ENCODE measurements around the gene CRACR2A. TPM values are rescaled to one million over a fixed set of nuclear protein-coding genes. Genes with fewer than 3 reads are reported as not detected.

The CRACR2A gene, protein sequence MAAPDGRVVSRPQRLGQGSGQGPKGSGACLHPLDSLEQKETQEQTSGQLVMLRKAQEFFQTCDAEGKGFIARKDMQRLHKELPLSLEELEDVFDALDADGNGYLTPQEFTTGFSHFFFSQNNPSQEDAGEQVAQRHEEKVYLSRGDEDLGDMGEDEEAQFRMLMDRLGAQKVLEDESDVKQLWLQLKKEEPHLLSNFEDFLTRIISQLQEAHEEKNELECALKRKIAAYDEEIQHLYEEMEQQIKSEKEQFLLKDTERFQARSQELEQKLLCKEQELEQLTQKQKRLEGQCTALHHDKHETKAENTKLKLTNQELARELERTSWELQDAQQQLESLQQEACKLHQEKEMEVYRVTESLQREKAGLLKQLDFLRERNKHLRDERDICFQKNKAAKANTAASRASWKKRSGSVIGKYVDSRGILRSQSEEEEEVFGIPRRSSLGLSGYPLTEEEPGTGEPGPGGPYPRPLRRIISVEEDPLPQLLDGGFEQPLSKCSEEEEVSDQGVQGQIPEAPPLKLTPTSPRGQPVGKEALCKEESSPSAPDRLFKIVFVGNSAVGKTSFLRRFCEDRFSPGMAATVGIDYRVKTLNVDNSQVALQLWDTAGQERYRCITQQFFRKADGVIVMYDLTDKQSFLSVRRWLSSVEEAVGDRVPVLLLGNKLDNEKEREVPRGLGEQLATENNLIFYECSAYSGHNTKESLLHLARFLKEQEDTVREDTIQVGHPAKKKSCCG
- total RNA-seq = 10 to 100 TPM; 50.3 to 54.8 TPM

DNA sequence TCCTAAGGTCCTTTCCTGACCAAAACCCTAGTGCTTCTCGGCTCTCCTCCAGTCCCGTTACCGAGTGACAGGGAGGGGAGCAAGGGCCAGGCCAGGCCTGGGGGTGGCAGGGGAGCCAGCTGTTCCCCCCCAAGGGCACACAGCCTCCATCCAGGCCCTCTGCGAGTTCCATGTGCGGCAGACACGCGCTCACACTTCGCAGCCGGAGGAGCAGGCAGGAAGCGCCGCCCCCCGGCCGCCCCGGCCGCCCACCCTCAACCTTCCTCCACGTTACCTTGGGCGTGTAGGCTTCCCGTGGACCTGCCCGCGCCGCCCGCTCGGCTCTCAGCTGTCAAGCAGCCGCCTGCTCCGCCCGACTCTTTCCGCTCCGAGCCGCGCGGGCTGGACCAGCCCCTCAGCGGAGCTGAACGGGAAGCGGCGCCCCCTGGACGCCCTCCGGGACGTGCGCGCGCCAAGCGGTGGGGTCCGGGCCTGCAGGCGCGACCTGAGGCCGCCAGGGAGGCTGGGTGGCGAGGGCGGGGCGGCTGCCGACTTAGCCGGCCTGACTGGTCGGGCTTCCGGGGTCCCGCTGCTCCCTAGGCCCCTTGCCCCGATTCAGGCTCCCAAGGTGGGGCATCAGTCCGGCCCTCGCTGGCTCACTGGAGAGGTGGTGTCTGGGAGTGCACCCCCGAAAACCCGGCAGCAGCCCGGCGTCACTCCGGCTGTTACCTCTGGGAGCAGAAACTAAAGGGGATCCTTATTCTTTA lies at the start of gene CRACR2A:
Gene CRACR2A, minus strand, starts transcription at position 369 of the 746 bp plus-strand sequence. CDS start 56,110 bp downstream, outside the sequence.
- peak; percentile 66 for TF ChIP-seq CTCF (IDR thresholded peaks at IDR 0.05)
- peak within 1 kb of the TSS; percentile 63 for H3K4me3 ChIP-seq
- intact Hi-C loops (cut with DNase I) = no loop called here
- peak within 1 kb of the TSS; percentile 73 to 83 for H3K9ac ChIP-seq (ENCODE audit: low read depth in 2 of 2, low read length in 2 of 2)
- no peaks in the 10 kb centered on the region for H3K36me3 ChIP-seq
- no peaks in the 10 kb centered on the region for H3K27me3 ChIP-seq
- no peaks in the 10 kb centered on the region for H3K9me3 ChIP-seq
- DNase-seq = peak; percentile 79
- peaks cover 8% of the 10 kb centered on the region for H3K4me1 ChIP-seq
- H3K27ac ChIP-seq = peak within 1 kb of the TSS; percentile 77

- no peak for DNase-seq
- intact Hi-C loops (cut with DNase I) = no loop called here
- Histone ChIP-seq H3K27me3 (no peaks in the 10 kb centered on the region), H3K4me1 (no peaks in the 10 kb centered on the region), H3K9me3 (no peaks in the 10 kb centered on the region), H3K9ac (ENCODE audit: low read depth in 2 of 2, low read length in 2 of 2) (no peak overlapping the region), H3K27ac (no peak overlapping the region), H3K4me3 (no peak overlapping the region), H3K36me3 (no peaks in the 10 kb centered on the region)
- TF ChIP-seq CTCF (IDR thresholded peaks at IDR 0.05) = no peak
Observed at GRCh38 chr12:3797531-3798048, 44.7 kb upstream of the CRACR2A start.

- Histone ChIP-seq H3K36me3 (no peaks in the 10 kb centered on the region), H3K4me3 (no peak overlapping the region), H3K27me3 (no peaks in the 10 kb centered on the region), H3K9me3 (no peaks in the 10 kb centered on the region), H3K9ac (ENCODE audit: low read depth in 2 of 2, low read length in 2 of 2) (no peak overlapping the region), H3K4me1 (no peaks in the 10 kb centered on the region), H3K27ac (no peak overlapping the region)
- no peak for TF ChIP-seq CTCF (IDR thresholded peaks at IDR 0.05)
- intact Hi-C loops (cut with DNase I) = no loop called here
- DNase-seq = no peak
Observed at GRCh38 chr12:3795492-3796133, 42.7 kb upstream of the CRACR2A start.

DNA sequence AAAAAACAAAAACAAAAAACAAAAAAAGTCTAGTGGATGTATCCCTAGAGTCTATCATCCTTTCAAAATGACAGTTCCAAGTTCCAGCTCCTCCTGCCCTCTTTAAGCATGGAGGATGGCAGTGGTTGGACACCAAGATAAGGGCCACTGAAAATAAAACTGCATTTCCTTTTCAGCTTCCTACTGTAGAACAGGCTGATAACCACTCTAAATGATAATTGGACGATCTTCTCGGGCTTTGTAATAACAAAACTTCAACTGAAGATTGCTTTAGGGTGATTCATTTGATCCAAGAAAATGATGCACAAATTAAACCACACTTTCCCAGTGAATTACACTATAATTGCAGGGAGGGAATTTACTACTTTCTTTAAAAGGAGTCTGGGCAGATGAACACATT lies 42.2 kb upstream of the CRACR2A start:
- no peak overlapping the region for H3K9ac ChIP-seq (ENCODE audit: low read depth in 2 of 2, low read length in 2 of 2)
- no peaks in the 10 kb centered on the region for H3K27me3 ChIP-seq
- no peak for DNase-seq
- H3K36me3 ChIP-seq = no peaks in the 10 kb centered on the region
- no peak overlapping the region for H3K27ac ChIP-seq
- H3K4me1 ChIP-seq = no peaks in the 10 kb centered on the region
- intact Hi-C loops (cut with DNase I) = no loop called here
- no peak overlapping the region for H3K4me3 ChIP-seq
- no peaks in the 10 kb centered on the region for H3K9me3 ChIP-seq
- no peak for TF ChIP-seq CTCF (IDR thresholded peaks at IDR 0.05)

Data from colonic mucosa (tissue), 4 donors.